KMS-11 (cell line): ENCODE measurements around the gene NDOR1.

Source experiments
- H2AFZ ChIP-seq: fragments of 200-600 bp; sonication (generic); 2 replicates; pipeline ENCODE4 v1.6.1; 2016; ENCODE audit warnings: antibody characterized with exemption, mixed run types, low read depth
- H3K27ac ChIP-seq: fragments of 200-600 bp; sonication (generic); 2 replicates; pipeline ENCODE4 v1.6.1; 2016; ENCODE audit warnings: mild to moderate bottlenecking, mixed run types
- H3K27me3 ChIP-seq: fragments of 200-600 bp; sonication (generic); 2 replicates; pipeline ENCODE4 v1.6.1; 2017; ENCODE audit warnings: mild to moderate bottlenecking, low read depth, mixed run types, moderate library complexity; ENCODE audit not compliant: insufficient read depth
- H3K36me3 ChIP-seq: fragments of 200-600 bp; sonication (generic); 2 replicates; pipeline ENCODE4 v1.6.1; 2017; ENCODE audit warnings: mild to moderate bottlenecking, mixed run types; ENCODE audit not compliant: insufficient read depth
- H3K4me1 ChIP-seq: fragments of 200-600 bp; sonication (generic); 2 replicates; pipeline ENCODE4 v1.6.1; 2016; ENCODE audit warnings: mild to moderate bottlenecking, low read depth, mixed run types; ENCODE audit not compliant: poor library complexity, severe bottlenecking
- H3K4me2 ChIP-seq: fragments of 200-600 bp; sonication (generic); 2 replicates; pipeline ENCODE4 v1.7.0; 2016; ENCODE audit warnings: mild to moderate bottlenecking, mixed run types
- H3K4me3 ChIP-seq: fragments of 200-600 bp; sonication (generic); IDR thresholded peaks from 2 replicates; pipeline ENCODE4 v1.6.1; 2017; ENCODE audit warnings: low read depth, low read length, mixed read lengths; ENCODE audit not compliant: insufficient read depth
- H3K79me2 ChIP-seq: fragments of 200-600 bp; sonication (generic); 2 replicates; pipeline ENCODE4 v1.6.1; 2016; ENCODE audit warnings: low read depth, mixed run types; ENCODE audit not compliant: insufficient read depth
- H3K9ac ChIP-seq: fragments of 200-600 bp; sonication (generic); 2 replicates; pipeline ENCODE4 v1.6.1; 2016; ENCODE audit warnings: mild to moderate bottlenecking, mixed run types
- H4K20me1 ChIP-seq: fragments of 200-600 bp; sonication (generic); 2 replicates; pipeline ENCODE4 v1.6.1; 2016; ENCODE audit warnings: mild to moderate bottlenecking, mixed run types; ENCODE audit not compliant: insufficient read depth
- CTCF ChIP-seq: fragments of 200-600 bp; sonication (generic); conservative IDR thresholded peaks from 2 replicates; pipeline ENCODE4 v1.6.1; 2017; ENCODE audit warnings: low read depth, mild to moderate bottlenecking, antibody characterized with exemption, low read length, moderate library complexity, mixed read lengths

Gene NDOR1

GRCh38 chr9:137213160-137214060 lies 7.9 kb downstream of the NDOR1 start:
- H3K27me3 ChIP-seq = no peaks in the 10 kb centered on the region
- no peak overlapping the region for H2AFZ ChIP-seq
- no peak for TF ChIP-seq CTCF
- H3K9ac ChIP-seq = no peak overlapping the region
- H3K4me1 ChIP-seq = no peaks in the 10 kb centered on the region
- no peak overlapping the region for H3K27ac ChIP-seq
- no peaks in the 10 kb centered on the region for H3K79me2 ChIP-seq
- no peaks in the 10 kb centered on the region for H4K20me1 ChIP-seq
- H3K4me2 ChIP-seq = no peak overlapping the region
- no peak overlapping the region for H3K4me3 ChIP-seq
- no peaks in the 10 kb centered on the region for H3K36me3 ChIP-seq

- Histone ChIP-seq H3K36me3 (no peaks in the 10 kb centered on the region), H3K4me1 (no peaks in the 10 kb centered on the region), H4K20me1 (no peaks in the 10 kb centered on the region), H3K4me3 (no peak overlapping the region), H3K9ac (no peak overlapping the region), H2AFZ (no peak overlapping the region), H3K79me2 (no peaks in the 10 kb centered on the region), H3K4me2 (no peak overlapping the region), H3K27ac (no peak overlapping the region), H3K27me3 (no peaks in the 10 kb centered on the region)
- TF ChIP-seq CTCF = no peak
Measured at GRCh38 chr9:137214620-137215019, 9.1 kb downstream of the NDOR1 start.

GRCh38 chr9:137215196-137215986 lies 9.9 kb downstream of the NDOR1 start:
- H3K4me1 ChIP-seq = no peaks in the 10 kb centered on the region
- no peaks in the 10 kb centered on the region for H3K36me3 ChIP-seq
- H3K9ac ChIP-seq = no peak overlapping the region
- H3K27ac ChIP-seq = no peak overlapping the region
- H3K79me2 ChIP-seq = no peaks in the 10 kb centered on the region
- H3K4me3 ChIP-seq = no peak overlapping the region
- H3K27me3 ChIP-seq = no peaks in the 10 kb centered on the region
- no peaks in the 10 kb centered on the region for H4K20me1 ChIP-seq
- TF ChIP-seq CTCF = no peak
- no peak overlapping the region for H2AFZ ChIP-seq
- no peak overlapping the region for H3K4me2 ChIP-seq

- Histone ChIP-seq H4K20me1 (no peaks in the 10 kb centered on the region), H2AFZ (no peak overlapping the region), H3K27me3 (no peaks in the 10 kb centered on the region), H3K4me1 (no peaks in the 10 kb centered on the region), H3K36me3 (no peaks in the 10 kb centered on the region), H3K4me2 (no peak overlapping the region), H3K9ac (no peak overlapping the region), H3K79me2 (no peaks in the 10 kb centered on the region), H3K27ac (no peak overlapping the region), H3K4me3 (no peak overlapping the region)
- no peak for TF ChIP-seq CTCF
Measured at GRCh38 chr9:137216188-137216965, 10.9 kb downstream of the NDOR1 start.
